Prostate gland (tissue), 2 donors: ENCODE data around the gene ITPR2. TPM values are rescaled to one million over a fixed set of nuclear protein-coding genes. Genes with fewer than 3 reads are reported as not detected.
"Not testable (repeated sequence)": the region's sequence is repeated elsewhere in the genome, so short reads cannot be mapped to it uniquely, and the experiment has no call there.

Experiments used
- DNase-seq: peaks from one replicate; pipeline ENCODE4 v3.0.0-alpha.2; 2019; ENCODE audit warnings: low spot score
- H3K27ac ChIP-seq, 2 donors: fragments of 200-600 bp; sonication (generic); 2 replicates each; pipeline ENCODE4 v1.5.1; 2017 to 2019
- H3K27me3 ChIP-seq: fragments of 200-600 bp; sonication (generic); replicated peaks from 2 replicates; pipeline ENCODE4 v1.5.1; 2019; ENCODE audit not compliant: insufficient read depth
- H3K36me3 ChIP-seq, 2 donors: fragments of 200-600 bp; sonication (generic); 1 replicate in 1 of 2; 2 replicates in 1 of 2; pipeline versions ENCODE4 v1.5.1 to v1.8.1; 2017 to 2019
- H3K4me1 ChIP-seq: fragments of 200-600 bp; sonication (generic); replicated peaks from 2 replicates; pipeline ENCODE4 v1.5.1; 2019
- H3K4me3 ChIP-seq, 2 donors: fragments of 200-600 bp; sonication (generic); 2 replicates each; pipeline ENCODE4 v1.5.1; 2017 to 2019
- H3K9me3 ChIP-seq: fragments of 200-600 bp; sonication (generic); 2 replicates; pipeline ENCODE4 v1.5.1; 2017
- POLR2A ChIP-seq: fragments of 450-650 bp; IDR thresholded peaks from one replicate; pipeline ENCODE4 v1.6.1; 2016; ENCODE audit warnings: antibody characterized with exemption, mild to moderate bottlenecking
- POLR2AphosphoS5 ChIP-seq: sonication (generic); formaldehyde crosslinking; IDR thresholded peaks from one replicate; pipeline ENCODE4 v1.6.1; 2017; ENCODE audit warnings: antibody characterized with exemption
- WGBS: methylation state at CpG from one replicate; pipeline ENCODE4 v1.1.5; 2018; 5-methylcytosine and 5-hydroxymethylcytosine counted together
- intact Hi-C: fragments of 100-400 bp; cut with DNase I; formaldehyde crosslinking; loops from one replicate; pipeline ENCODE4 v1.14.2; 2022
- total RNA-seq, 2 donors: library from RNA; depleted of rRNA; stranded (reverse); fragments of >200 nt; gene quantifications; one replicate each; pipeline ENCODE4 v1.1.0, GENCODE V29; 2016
- TF ChIP-seq, protein P1 (sequence below), 4 experiments: fragments of 200-600 bp in 2 of 4; fragments of 450-650 bp in 2 of 4; sonication (generic) in 2 of 4; IDR thresholded peaks; 1 replicate in 3 of 4; 2 replicates in 1 of 4; pipeline ENCODE4 v1.5.1; 2016 to 2019; ENCODE audit warnings: antibody characterized with exemption in 4 of 4, mild to moderate bottlenecking in 2 of 4, moderate library complexity in 2 of 4

Gene ITPR2
- total RNA-seq, 2 donors from 2014 or later: 30.0 to 44.4 TPM

- no peaks in the 10 kb centered on the region for H3K4me1 ChIP-seq
- H3K4me3 ChIP-seq: no peak overlapping the region
- H3K36me3 ChIP-seq: no peaks in the 10 kb centered on the region
- H3K27ac ChIP-seq: no peak overlapping the region
- intact Hi-C loops: no loop called here
- 85% methylated on average over 4 of the region's 4 CpGs for WGBS
- TF ChIP-seq POLR2A (no peak), POLR2AphosphoS5 (no peak)
- TF ChIP-seq, protein P1, sequence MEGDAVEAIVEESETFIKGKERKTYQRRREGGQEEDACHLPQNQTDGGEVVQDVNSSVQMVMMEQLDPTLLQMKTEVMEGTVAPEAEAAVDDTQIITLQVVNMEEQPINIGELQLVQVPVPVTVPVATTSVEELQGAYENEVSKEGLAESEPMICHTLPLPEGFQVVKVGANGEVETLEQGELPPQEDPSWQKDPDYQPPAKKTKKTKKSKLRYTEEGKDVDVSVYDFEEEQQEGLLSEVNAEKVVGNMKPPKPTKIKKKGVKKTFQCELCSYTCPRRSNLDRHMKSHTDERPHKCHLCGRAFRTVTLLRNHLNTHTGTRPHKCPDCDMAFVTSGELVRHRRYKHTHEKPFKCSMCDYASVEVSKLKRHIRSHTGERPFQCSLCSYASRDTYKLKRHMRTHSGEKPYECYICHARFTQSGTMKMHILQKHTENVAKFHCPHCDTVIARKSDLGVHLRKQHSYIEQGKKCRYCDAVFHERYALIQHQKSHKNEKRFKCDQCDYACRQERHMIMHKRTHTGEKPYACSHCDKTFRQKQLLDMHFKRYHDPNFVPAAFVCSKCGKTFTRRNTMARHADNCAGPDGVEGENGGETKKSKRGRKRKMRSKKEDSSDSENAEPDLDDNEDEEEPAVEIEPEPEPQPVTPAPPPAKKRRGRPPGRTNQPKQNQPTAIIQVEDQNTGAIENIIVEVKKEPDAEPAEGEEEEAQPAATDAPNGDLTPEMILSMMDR (IDR thresholded peaks at IDR 0.05): no peak
- no peaks in the 10 kb centered on the region for H3K9me3 ChIP-seq
- no peak for DNase-seq
- no peaks in the 10 kb centered on the region for H3K27me3 ChIP-seq
Observed at GRCh38 chr12:26767865-26768264, 65.1 kb downstream of the ITPR2 start.

- Histone ChIP-seq H3K36me3 (no peaks in the 10 kb centered on the region), H3K27me3 (no peaks in the 10 kb centered on the region), H3K4me1 (no peaks in the 10 kb centered on the region), H3K4me3 (no peak overlapping the region), H3K27ac (no peak overlapping the region), H3K9me3 (no peaks in the 10 kb centered on the region)
- TF ChIP-seq, protein P1 (IDR thresholded peaks at IDR 0.05): no peak
- TF ChIP-seq POLR2A (no peak), POLR2AphosphoS5 (no peak)
- intact Hi-C loops: no loop called here
- DNase-seq: no peak
- WGBS: 96% methylated on average over 1 of the region's 1 CpG
Observed at GRCh38 chr12:26767116-26767515, 65.9 kb downstream of the ITPR2 start.

DNA sequence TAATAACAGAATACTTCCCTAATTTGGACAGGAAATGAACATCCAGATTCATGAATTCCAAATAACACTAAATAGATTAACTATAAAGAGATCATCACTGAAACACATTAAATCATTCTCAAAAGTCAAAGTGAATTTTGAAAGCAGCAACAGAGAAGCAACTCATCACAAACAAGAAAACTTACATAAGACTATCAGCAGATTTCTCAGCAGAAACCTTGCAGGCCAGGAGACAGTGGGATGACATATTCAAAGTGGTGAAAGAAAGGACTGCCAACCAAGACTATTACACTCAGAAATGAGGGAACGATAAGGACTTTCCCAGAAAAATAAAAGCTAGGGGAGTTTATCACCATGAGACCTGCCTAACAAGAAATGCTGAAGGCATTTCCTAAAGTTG is 70.8 kb downstream of the ITPR2 start:
- no peaks in the 10 kb centered on the region for H3K36me3 ChIP-seq
- no peak overlapping the region for H3K4me3 ChIP-seq
- no peak overlapping the region for H3K27ac ChIP-seq
- DNase-seq: no peak
- WGBS: 96% methylated on average over 1 of the region's 1 CpG
- H3K9me3 ChIP-seq: no peaks in the 10 kb centered on the region
- H3K4me1 ChIP-seq: no peaks in the 10 kb centered on the region
- no peaks in the 10 kb centered on the region for H3K27me3 ChIP-seq
- intact Hi-C loops: no loop called here
- TF ChIP-seq POLR2AphosphoS5: no peak
- no peak for TF ChIP-seq POLR2A
- TF ChIP-seq, protein P1 (IDR thresholded peaks at IDR 0.05): no peak

DNA sequence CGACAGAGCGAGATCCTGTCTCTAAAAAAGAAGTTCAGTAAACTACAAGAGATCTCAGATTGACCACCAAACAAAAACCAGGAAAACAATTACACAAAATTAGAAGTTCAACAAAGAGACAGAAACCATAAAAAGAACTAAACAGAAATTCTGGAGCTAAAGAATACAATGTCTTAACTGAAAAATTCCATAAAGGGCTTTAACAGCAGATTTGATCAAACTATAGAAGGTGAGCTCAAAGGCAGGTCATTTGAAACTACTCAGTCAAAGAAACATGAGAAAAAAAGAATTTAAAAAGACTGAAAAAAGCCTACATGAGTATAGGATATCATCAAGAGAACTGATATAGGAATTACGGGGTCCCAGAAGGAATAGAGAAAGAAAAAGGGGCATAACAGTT is 71.2 kb downstream of the ITPR2 start:
- no peaks in the 10 kb centered on the region for H3K4me1 ChIP-seq
- WGBS: 96% methylated on average over 3 of the region's 3 CpGs
- no peaks in the 10 kb centered on the region for H3K27me3 ChIP-seq
- no peaks in the 10 kb centered on the region for H3K36me3 ChIP-seq
- TF ChIP-seq, protein P1 (IDR thresholded peaks at IDR 0.05): no peak
- TF ChIP-seq POLR2AphosphoS5 (no peak), POLR2A (no peak)
- H3K27ac ChIP-seq: no peak overlapping the region
- H3K4me3 ChIP-seq: no peak overlapping the region
- no peak for DNase-seq
- no peaks in the 10 kb centered on the region for H3K9me3 ChIP-seq
- intact Hi-C loops: no loop called here

- TF ChIP-seq, protein P1 (IDR thresholded peaks at IDR 0.05): no peak
- TF ChIP-seq POLR2AphosphoS5 (no peak), POLR2A (no peak)
Observed at GRCh38 chr12:26760657-26761293, 72.2 kb downstream of the ITPR2 start.

GRCh38 chr12:26755362-26755761 is 77.6 kb downstream of the ITPR2 start:
- intact Hi-C loops: not testable (repeated sequence)

More at GRCh38 chr12:26760657-26761293, 72.2 kb downstream of the ITPR2 start:
- no peak overlapping the region for H3K4me3 ChIP-seq
- no peaks in the 10 kb centered on the region for H3K4me1 ChIP-seq
- DNase-seq: no peak
- 97% methylated on average over 3 of the region's 3 CpGs for WGBS
- no peaks in the 10 kb centered on the region for H3K27me3 ChIP-seq
- no peak overlapping the region for H3K27ac ChIP-seq
- no peaks in the 10 kb centered on the region for H3K36me3 ChIP-seq
- intact Hi-C loops: no loop called here
- H3K9me3 ChIP-seq: no peaks in the 10 kb centered on the region

More at GRCh38 chr12:26755362-26755761, 77.6 kb downstream of the ITPR2 start:
- H3K4me3 ChIP-seq, H3K4me1 ChIP-seq, H3K36me3 ChIP-seq, H3K27ac ChIP-seq, H3K27me3 ChIP-seq, H3K9me3 ChIP-seq, DNase-seq: not testable (repeated sequence)
- WGBS: 96% methylated on average over 3 of the region's 3 CpGs
